IMR-90 (cell line): ENCODE results near the gene IQSEC1. TPM values are rescaled to one million over a fixed set of nuclear protein-coding genes. Genes with fewer than 3 reads are reported as not detected.

Experiments used
- ATAC-seq: fragments of 200-7000 bp; cut with Tn5 transposase; 2 replicates; pipeline ENCODE4 v1.9.1; 2020; ENCODE audit warnings: low read depth, mild to moderate bottlenecking, moderate library complexity
- BruUV-seq: library from RNA; stranded (reverse); fragments of 400-500 nt; replicated peaks from 2 replicates; lab custom pipeline; 2021; lab: Mats Ljungman, UMichigan
- CTCF ChIA-PET: fragments of 300-600 bp; formaldehyde crosslinking; extraction: SDS; loops from one replicate; lab custom pipeline; 2021; ENCODE audit warnings: antibody characterized with exemption; lab: Yijun Ruan, JAX
- POLR2A ChIA-PET: fragments of 300-600 bp; sonication (Branson Sonifier 250); formaldehyde crosslinking; loops from one replicate; lab custom pipeline; 2022; ENCODE audit warnings: antibody characterized with exemption; ENCODE audit not compliant: unreplicated experiment; lab: Charles Lee
- DNase-seq: peaks from one replicate; pipeline ENCODE4 v3.0.0; 2013
- H2AFZ ChIP-seq: replicated peaks from 2 replicates; pipeline ENCODE3; 2013; ENCODE audit warnings: low read length, mild to moderate bottlenecking; ENCODE audit not compliant: poor library complexity
- H2AK5ac ChIP-seq: 2 replicates; pipeline ENCODE4 v1.6.1; 2013; ENCODE audit warnings: low read depth, low read length, inconsistent platforms
- H2AK9ac ChIP-seq: replicated peaks from 2 replicates; pipeline ENCODE3; 2013; ENCODE audit warnings: mild to moderate bottlenecking, low read depth, low read length, moderate library complexity; ENCODE audit not compliant: poor library complexity
- H2BK120ac ChIP-seq: 2 replicates; pipeline ENCODE4 v1.6.1; 2013; ENCODE audit warnings: low read depth, low read length, inconsistent platforms
- H2BK15ac ChIP-seq: 3 replicates; pipeline ENCODE4 v1.6.1; 2013; ENCODE audit warnings: low read depth, low read length, inconsistent platforms
- H2BK20ac ChIP-seq: 2 replicates; pipeline ENCODE4 v1.6.1; 2013; ENCODE audit warnings: low read depth, mild to moderate bottlenecking, inconsistent platforms, low read length, moderate library complexity
- H2BK5ac ChIP-seq: 2 replicates; pipeline ENCODE4 v1.6.1; 2013; ENCODE audit warnings: mild to moderate bottlenecking, low read depth, low read length, inconsistent platforms; ENCODE audit not compliant: poor library complexity, severe bottlenecking
- H3K14ac ChIP-seq: replicated peaks from 2 replicates; pipeline ENCODE4 v1.6.1; 2013; ENCODE audit warnings: low read depth, low read length, inconsistent platforms
- H3K18ac ChIP-seq: 2 replicates; pipeline ENCODE4 v1.6.1; 2013; ENCODE audit warnings: low read depth, low read length, control low read depth
- H3K23ac ChIP-seq: 2 replicates; pipeline ENCODE4 v1.6.1; 2013; ENCODE audit warnings: low read depth, low read length, inconsistent platforms
- H3K27ac ChIP-seq: 2 replicates; pipeline ENCODE4 v1.5.1; 2013; ENCODE audit warnings: mild to moderate bottlenecking, control low read depth, low read length; ENCODE audit not compliant: insufficient read depth
- H3K27me3 ChIP-seq: 2 replicates; pipeline ENCODE4 v1.6.1; 2013; ENCODE audit warnings: low read length; ENCODE audit not compliant: control insufficient read depth, insufficient read depth
- H3K36me3 ChIP-seq: 2 replicates; pipeline ENCODE4 v1.6.1; 2013; ENCODE audit warnings: low read length, mixed read lengths; ENCODE audit not compliant: control insufficient read depth, insufficient read depth
- H3K4ac ChIP-seq: 2 replicates; pipeline ENCODE4 v1.6.1; 2013; ENCODE audit warnings: low read depth, low read length, inconsistent platforms
- H3K4me1 ChIP-seq: 2 replicates; pipeline ENCODE4 v1.6.1; 2013; ENCODE audit warnings: low read length, mixed read lengths; ENCODE audit not compliant: control insufficient read depth, insufficient read depth
- H3K4me2 ChIP-seq: 2 replicates; pipeline ENCODE4 v1.6.1; 2013; ENCODE audit warnings: low read depth, mild to moderate bottlenecking, control low read depth, low read length, moderate library complexity
- H3K4me3 ChIP-seq: 2 replicates; pipeline ENCODE4 v1.5.1; 2013; ENCODE audit warnings: low read depth, mild to moderate bottlenecking, control low read depth, low read length, moderate library complexity; ENCODE audit not compliant: insufficient read depth
- H3K56ac ChIP-seq: 2 replicates; pipeline ENCODE4 v1.6.1; 2013; ENCODE audit warnings: low read length, inconsistent platforms; ENCODE audit not compliant: insufficient read depth; ENCODE audit errors: extremely low read depth
- H3K79me1 ChIP-seq, 2 experiments: 2 replicates each; pipeline ENCODE4 v1.6.1; 2013; ENCODE audit warnings: low read length in 2 of 2, inconsistent platforms in 1 of 2, low read depth in 1 of 2
- H3K9ac ChIP-seq: 2 replicates; pipeline ENCODE4 v1.6.1; 2013; ENCODE audit warnings: low read depth, low read length, control low read depth
- H3K9me1 ChIP-seq: 2 replicates; pipeline ENCODE4 v1.6.1; 2013; ENCODE audit warnings: low read length, inconsistent platforms; ENCODE audit not compliant: insufficient read depth
- H3K9me3 ChIP-seq: 2 replicates; pipeline ENCODE4 v1.6.1; 2013; ENCODE audit warnings: low read length; ENCODE audit not compliant: control insufficient read depth, insufficient read depth
- H4K20me1 ChIP-seq: 2 replicates; pipeline ENCODE4 v1.6.1; 2013; ENCODE audit warnings: low read length, inconsistent platforms; ENCODE audit not compliant: insufficient read depth
- H4K5ac ChIP-seq: 2 replicates; pipeline ENCODE4 v1.6.1; 2013; ENCODE audit warnings: mild to moderate bottlenecking, low read depth, low read length, control low read depth
- H4K8ac ChIP-seq, 2 experiments: 2 replicates each; pipeline ENCODE4 v1.6.1; 2013; ENCODE audit warnings: low read depth in 2 of 2, low read length in 2 of 2, control low read depth in 1 of 2, inconsistent platforms in 1 of 2
- H4K91ac ChIP-seq: 2 replicates; pipeline ENCODE4 v1.6.1; 2013; ENCODE audit warnings: low read depth, low read length, inconsistent platforms; ENCODE audit not compliant: insufficient read depth
- BHLHE40 ChIP-seq: fragments of 150-350 bp; IDR thresholded peaks from 2 replicates; pipeline ENCODE4 v1.6.1; 2016; ENCODE audit warnings: mild to moderate bottlenecking, low read depth, low read length
- CEBPB ChIP-seq: IDR thresholded peaks from 2 replicates; pipeline ENCODE4 v1.6.1; 2012; ENCODE audit warnings: low read depth, low read length, improper control_type of control experiment
- CHD1 ChIP-seq: IDR thresholded peaks from 2 replicates; pipeline ENCODE4 v1.6.1; 2012; ENCODE audit warnings: low read depth, low read length, improper control_type of control experiment
- CTCF ChIP-seq: conservative IDR thresholded peaks from 2 replicates; pipeline ENCODE4 v1.5.1; 2012; ENCODE audit warnings: mild to moderate bottlenecking, low read depth, low read length, improper control_type of control experiment
- FOS ChIP-seq: fragments of 150-350 bp; IDR thresholded peaks from 2 replicates; pipeline ENCODE4 v1.6.1; 2016; ENCODE audit warnings: low read depth, low read length
- MAFK ChIP-seq: IDR thresholded peaks from 2 replicates; pipeline ENCODE4 v1.6.1; 2012; ENCODE audit warnings: low read depth, low read length, improper control_type of control experiment
- MAZ ChIP-seq: IDR thresholded peaks from 2 replicates; pipeline ENCODE4 v1.6.1; 2012; ENCODE audit warnings: low read depth, mild to moderate bottlenecking, low read length, improper control_type of control experiment, moderate library complexity, borderline replicate concordance
- MXI1 ChIP-seq: IDR thresholded peaks from 2 replicates; pipeline ENCODE4 v1.6.1; 2012; ENCODE audit warnings: low read depth, mild to moderate bottlenecking, low read length, moderate library complexity, borderline replicate concordance
- NFE2L2 ChIP-seq: fragments of 150-350 bp; IDR thresholded peaks from 2 replicates; pipeline ENCODE4 v1.6.1; 2016; ENCODE audit warnings: low read depth, mild to moderate bottlenecking, low read length
- POLR2A ChIP-seq: IDR thresholded peaks from 2 replicates; pipeline ENCODE4 v1.6.1; 2012; ENCODE audit warnings: mild to moderate bottlenecking, low read depth, low read length
- RAD21 ChIP-seq: IDR thresholded peaks from 2 replicates; pipeline ENCODE4 v1.6.1; 2012; ENCODE audit warnings: low read length, improper control_type of control experiment
- RCOR1 ChIP-seq: IDR thresholded peaks from 2 replicates; pipeline ENCODE4 v1.6.1; 2012; ENCODE audit warnings: mild to moderate bottlenecking, low read length, improper control_type of control experiment; ENCODE audit not compliant: insufficient replicate concordance
- RFX5 ChIP-seq: IDR thresholded peaks from 2 replicates; pipeline ENCODE4 v1.8.0; 2012; ENCODE audit warnings: low read depth, mild to moderate bottlenecking, low read length, moderate library complexity
- SMC3 ChIP-seq: fragments of 150-350 bp; IDR thresholded peaks from 2 replicates; pipeline ENCODE4 v1.6.1; 2016; ENCODE audit warnings: low read depth, mild to moderate bottlenecking, antibody characterized with exemption, low read length, moderate library complexity
- WGBS, 2 experiments: methylation state at CpG; one replicate each; pipeline versions ENCODE4 v1.1.5 to v1.1.7; 2013; ENCODE audit warnings: missing lambda C conversion rate in 2 of 2; ENCODE audit not compliant: insufficient read length in 1 of 2; ENCODE audit errors: extremely low coverage in 2 of 2; 5-methylcytosine and 5-hydroxymethylcytosine counted together
- dilution Hi-C: fragments of 300-500 bp; cut with HindIII; formaldehyde crosslinking; loops from one replicate; pipeline ENCODE4 v1.14.3; 2018; ENCODE audit warnings: low sequenced_read_pairs; ENCODE audit not compliant: unreplicated experiment
- in situ Hi-C: fragments of 300-500 bp; cut with MboI; formaldehyde crosslinking; loops from 3 replicates; pipeline ENCODE4 v1.14.3; 2019; ENCODE audit warnings: low sequenced_read_pairs, inconsistent platforms, mixed read lengths
- intact Hi-C: fragments of 100-400 bp; cut with micrococcal nuclease; formaldehyde crosslinking; loops from 2 replicates; pipeline ENCODE4 v1.10.0; 2022
- polyA plus RNA-seq, 3 experiments: library from polyadenylated mRNA; depleted of rRNA; stranded (reverse); fragments of >200 nt; gene quantifications; 2 replicates each; pipeline ENCODE4 v1.2.3, GENCODE V29; 2012; ENCODE audit warnings: low replicate concordance in 1 of 3
- total RNA-seq: library from RNA; depleted of rRNA; stranded (reverse); fragments of >200 nt; gene quantifications from 2 replicates; pipeline ENCODE4 v1.2.3, GENCODE V29; 2012
- TF ChIP-seq, protein P1 (sequence below): fragments of 150-350 bp; IDR thresholded peaks from 2 replicates; pipeline ENCODE4 v1.6.1; 2016; ENCODE audit warnings: low read depth, mild to moderate bottlenecking, low read length, moderate library complexity, borderline replicate concordance

IQSEC1 gene
- total and polyA plus RNA-seq, 2 of the 4 experiments (the other 2 are of a cell fraction), result 5.9 to 11.9 TPM

DNA sequence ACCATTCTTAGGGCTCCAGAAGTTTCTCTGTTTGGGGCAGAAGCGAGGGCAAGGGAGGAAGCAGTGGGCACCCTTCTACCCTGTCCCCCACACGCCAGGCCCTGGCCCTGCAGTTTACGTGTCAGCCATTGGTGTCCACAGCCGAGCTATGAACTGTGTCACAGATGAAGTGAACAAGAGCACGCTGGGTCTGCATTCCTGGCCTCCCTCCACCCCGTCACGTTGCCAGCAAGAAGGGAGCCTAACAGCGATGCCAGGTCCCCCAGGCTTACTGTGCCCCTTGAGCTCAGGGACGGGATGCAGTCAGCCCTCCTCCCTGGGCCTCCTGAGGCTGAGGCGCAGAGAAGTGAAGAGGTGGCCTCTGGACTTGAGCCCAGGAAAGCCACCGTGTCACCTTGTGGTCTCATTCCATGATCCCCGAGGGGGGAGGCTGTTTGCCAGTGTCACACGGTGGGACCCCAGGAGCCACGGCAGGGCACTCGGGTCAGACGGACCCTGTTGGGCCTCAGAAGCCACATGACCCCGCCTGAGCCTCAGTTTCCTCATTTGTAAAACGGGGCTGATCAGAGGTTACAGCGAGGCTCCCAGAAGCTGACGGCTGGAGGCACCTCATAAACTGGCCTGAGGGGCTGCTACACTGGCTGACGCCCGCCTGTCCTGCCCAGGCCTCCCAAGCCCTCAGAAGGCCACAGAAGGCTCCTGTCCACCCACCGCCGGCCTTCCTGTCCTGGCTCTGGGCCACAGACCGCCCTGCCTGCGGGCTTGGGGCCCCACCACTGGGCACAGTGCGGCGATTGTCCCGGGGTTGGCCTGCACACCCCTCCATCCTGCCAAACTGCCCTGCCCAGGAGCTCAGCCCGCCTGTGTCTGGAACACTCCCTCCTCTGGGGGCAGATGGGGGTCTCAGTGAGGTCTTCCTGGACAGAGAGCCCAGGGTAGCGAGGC lies 18.6 kb downstream of the IQSEC1 start:
- H3K4ac ChIP-seq, result no peak overlapping the region
- H2AK5ac ChIP-seq, result no peak overlapping the region
- H3K4me3 ChIP-seq, result no peak overlapping the region
- H3K27ac ChIP-seq, result no peak overlapping the region
- peaks cover 33% of the 10 kb centered on the region for H3K27me3 ChIP-seq
- no peak overlapping the region for H2BK120ac ChIP-seq
- no peak overlapping the region for H3K56ac ChIP-seq
- ChIA-PET CTCF (no interaction called here), POLR2A (no interaction called here)
- H4K5ac ChIP-seq, result no peak overlapping the region
- no peak overlapping the region for H3K9ac ChIP-seq
- H3K23ac ChIP-seq, result no peak overlapping the region
- dilution Hi-C loops, result no loop called here
- H4K20me1 ChIP-seq, result no peaks in the 10 kb centered on the region
- H3K14ac ChIP-seq, result no peak overlapping the region
- H3K79me1 ChIP-seq, result no peaks in the 10 kb centered on the region
- H2BK15ac ChIP-seq, result no peak overlapping the region
- no peak overlapping the region for H3K18ac ChIP-seq
- in situ Hi-C loops, result no loop called here
- H4K8ac ChIP-seq, result no peak overlapping the region
- intact Hi-C loops, result no loop called here
- no peak for ATAC-seq
- TF ChIP-seq CTCF (no peak), MAZ (no peak), CHD1 (no peak), BHLHE40 (no peak), RFX5 (no peak), RCOR1 (no peak), MXI1 (no peak), FOS (no peak), CEBPB (no peak), RAD21 (no peak), NFE2L2 (no peak), SMC3 (no peak), POLR2A (no peak), MAFK (no peak)
- TF ChIP-seq, protein P1, sequence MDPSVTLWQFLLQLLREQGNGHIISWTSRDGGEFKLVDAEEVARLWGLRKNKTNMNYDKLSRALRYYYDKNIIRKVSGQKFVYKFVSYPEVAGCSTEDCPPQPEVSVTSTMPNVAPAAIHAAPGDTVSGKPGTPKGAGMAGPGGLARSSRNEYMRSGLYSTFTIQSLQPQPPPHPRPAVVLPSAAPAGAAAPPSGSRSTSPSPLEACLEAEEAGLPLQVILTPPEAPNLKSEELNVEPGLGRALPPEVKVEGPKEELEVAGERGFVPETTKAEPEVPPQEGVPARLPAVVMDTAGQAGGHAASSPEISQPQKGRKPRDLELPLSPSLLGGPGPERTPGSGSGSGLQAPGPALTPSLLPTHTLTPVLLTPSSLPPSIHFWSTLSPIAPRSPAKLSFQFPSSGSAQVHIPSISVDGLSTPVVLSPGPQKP, result no peak
- H2AFZ ChIP-seq, result no peak overlapping the region
- no peak overlapping the region for H2BK20ac ChIP-seq
- no peaks in the 10 kb centered on the region for H3K9me1 ChIP-seq
- no peaks in the 10 kb centered on the region for H3K36me3 ChIP-seq
- no peak overlapping the region for H4K91ac ChIP-seq
- no peak for DNase-seq
- H3K4me1 ChIP-seq, result no peaks in the 10 kb centered on the region
- 69% methylated on average over 17 of the region's 31 CpGs; no CpG with 5 or more reads in 1 of the 2 experiments for WGBS, 2 experiments
- H2AK9ac ChIP-seq, result no peak overlapping the region
- H3K4me2 ChIP-seq, result no peak overlapping the region
- BruUV-seq, result no TSS peak
- H2BK5ac ChIP-seq, result no peak overlapping the region
- no peaks in the 10 kb centered on the region for H3K9me3 ChIP-seq
